Activated T-helper 2 cell treated with anti-CD3 and anti-CD28 coated beads, Interferon-gamma antibody, Interleukin-2, Interleukin-4, amounts not matched to agents 10 μg/mL and 5 μg/mL and 100 μg/mL, durations not matched to agents 14 hours and 24 hours and 36 hours (primary cell): ENCODE measurements around the gene CIB1. TPM values are rescaled to one million over a fixed set of nuclear protein-coding genes. Genes with fewer than 3 reads are reported as not detected.

Source experiments
- DNase-seq: peaks from one replicate; pipeline ENCODE4 v3.0.0; 2021; ENCODE audit warnings: low spot score
- H3K27ac Mint-ChIP-seq: one replicate; pipeline ENCODE4 v1.8.0; 2021; ENCODE audit warnings: mixed read lengths
- H3K27me3 Mint-ChIP-seq: one replicate; pipeline ENCODE4 v1.8.0; 2021; ENCODE audit warnings: low read depth, mixed read lengths
- H3K36me3 Mint-ChIP-seq: one replicate; pipeline ENCODE4 v1.8.0; 2021; ENCODE audit warnings: low read depth, mixed read lengths
- H3K4me1 Mint-ChIP-seq: one replicate; pipeline ENCODE4 v1.8.0; 2021; ENCODE audit warnings: low read depth, mixed read lengths
- H3K4me3 Mint-ChIP-seq: one replicate; pipeline ENCODE4 v1.8.0; 2021; ENCODE audit warnings: low read depth, mild to moderate bottlenecking, moderate library complexity, mixed read lengths
- H3K9me3 Mint-ChIP-seq: one replicate; pipeline ENCODE4 v1.8.0; 2021; ENCODE audit warnings: mixed read lengths
- intact Hi-C: fragments of 100-400 bp; cut with micrococcal nuclease; formaldehyde crosslinking; loops from one replicate; pipeline ENCODE4 v1.15.1; 2023
- total RNA-seq: library from RNA; stranded (reverse); gene quantifications from 2 replicates; pipeline ENCODE4 v1.2.3, GENCODE V29; 2022

The CIB1 gene
- total RNA-seq, 1 donor from 2014 or later, result 162 TPM

GRCh38 chr15:90222547-90222946 is 11.2 kb downstream of the CIB1 start:
- Mint-ChIP-seq H3K27ac (no peak overlapping the region), H3K27me3 (no peaks in the 10 kb centered on the region), H3K36me3 (peaks cover 15% of the 10 kb centered on the region), H3K9me3 (no peaks in the 10 kb centered on the region), H3K4me1 (peaks cover 9% of the 10 kb centered on the region), H3K4me3 (no peak overlapping the region)
- DNase-seq, result no peak
- intact Hi-C loops, result no loop called here

- peaks cover 9% of the 10 kb centered on the region for H3K4me1 Mint-ChIP-seq
- DNase-seq, result no peak
- H3K36me3 Mint-ChIP-seq, result peaks cover 15% of the 10 kb centered on the region
- no peak overlapping the region for H3K27ac Mint-ChIP-seq
- intact Hi-C loops, result no loop called here
- H3K4me3 Mint-ChIP-seq, result no peak overlapping the region
- H3K9me3 Mint-ChIP-seq, result no peaks in the 10 kb centered on the region
- H3K27me3 Mint-ChIP-seq, result no peaks in the 10 kb centered on the region
Observed at GRCh38 chr15:90221246-90221900, 12.4 kb downstream of the CIB1 start.

GRCh38 chr15:90219421-90220141 is 14.2 kb downstream of the CIB1 start:
- H3K4me3 Mint-ChIP-seq, result no peak overlapping the region
- H3K27ac Mint-ChIP-seq, result no peak overlapping the region
- H3K9me3 Mint-ChIP-seq, result no peaks in the 10 kb centered on the region
- H3K27me3 Mint-ChIP-seq, result no peaks in the 10 kb centered on the region
- DNase-seq, result no peak
- H3K4me1 Mint-ChIP-seq, result peaks cover 14% of the 10 kb centered on the region
- H3K36me3 Mint-ChIP-seq, result peaks cover 14% of the 10 kb centered on the region
- intact Hi-C loops, result loop anchor here (1.0 kb wide), 1 partner anchor 76 kb away; no protein-coding TSS in a partner anchor

- H3K4me1 Mint-ChIP-seq, result peaks cover 14% of the 10 kb centered on the region
- DNase-seq, result no peak
- H3K4me3 Mint-ChIP-seq, result no peak overlapping the region
- H3K27me3 Mint-ChIP-seq, result no peaks in the 10 kb centered on the region
- peaks cover 17% of the 10 kb centered on the region for H3K36me3 Mint-ChIP-seq
- no peak overlapping the region for H3K27ac Mint-ChIP-seq
- intact Hi-C loops, result no loop called here
- no peaks in the 10 kb centered on the region for H3K9me3 Mint-ChIP-seq
Observed at GRCh38 chr15:90217671-90218394, 15.9 kb downstream of the CIB1 start.

- intact Hi-C loops, result no loop called here
- Mint-ChIP-seq H3K27ac (no peak overlapping the region), H3K4me1 (peaks cover 20% of the 10 kb centered on the region), H3K9me3 (no peaks in the 10 kb centered on the region), H3K27me3 (no peaks in the 10 kb centered on the region), H3K36me3 (peaks cover 16% of the 10 kb centered on the region), H3K4me3 (no peak overlapping the region)
- no peak for DNase-seq
Observed at GRCh38 chr15:90214553-90215196, 19.1 kb downstream of the CIB1 start.

GRCh38 chr15:90213818-90214204 is 19.9 kb downstream of the CIB1 start:
- Mint-ChIP-seq H3K9me3 (no peaks in the 10 kb centered on the region), H3K27ac (no peak overlapping the region), H3K36me3 (peaks cover 18% of the 10 kb centered on the region), H3K27me3 (no peaks in the 10 kb centered on the region), H3K4me1 (peaks cover 21% of the 10 kb centered on the region), H3K4me3 (no peak overlapping the region)
- intact Hi-C loops, result no loop called here
- no peak for DNase-seq

- no peak for DNase-seq
- no peak overlapping the region for H3K4me3 Mint-ChIP-seq
- H3K27me3 Mint-ChIP-seq, result no peaks in the 10 kb centered on the region
- H3K27ac Mint-ChIP-seq, result no peak overlapping the region
- peaks cover 17% of the 10 kb centered on the region for H3K36me3 Mint-ChIP-seq
- intact Hi-C loops, result no loop called here
- peaks cover 19% of the 10 kb centered on the region for H3K4me1 Mint-ChIP-seq
- H3K9me3 Mint-ChIP-seq, result no peaks in the 10 kb centered on the region
Observed at GRCh38 chr15:90213122-90213817, 20.5 kb downstream of the CIB1 start.

GRCh38 chr15:90212221-90213098 is 21.3 kb downstream of the CIB1 start:
- no peaks in the 10 kb centered on the region for H3K27me3 Mint-ChIP-seq
- no peak overlapping the region for H3K27ac Mint-ChIP-seq

GRCh38 chr15:90211440-90212143 is 22.1 kb downstream of the CIB1 start:
- intact Hi-C loops, result no loop called here
- H3K36me3 Mint-ChIP-seq, result peaks cover 17% of the 10 kb centered on the region
- no peaks in the 10 kb centered on the region for H3K9me3 Mint-ChIP-seq
- H3K27ac Mint-ChIP-seq, result no peak overlapping the region
- no peak for DNase-seq
- no peaks in the 10 kb centered on the region for H3K27me3 Mint-ChIP-seq
- peaks cover 22% of the 10 kb centered on the region for H3K4me1 Mint-ChIP-seq
- no peak overlapping the region for H3K4me3 Mint-ChIP-seq

More at GRCh38 chr15:90212221-90213098, 21.3 kb downstream of the CIB1 start:
- Mint-ChIP-seq H3K4me1 (peaks cover 19% of the 10 kb centered on the region), H3K9me3 (no peaks in the 10 kb centered on the region), H3K4me3 (no peak overlapping the region), H3K36me3 (peaks cover 17% of the 10 kb centered on the region)
- intact Hi-C loops, result no loop called here
- DNase-seq, result no peak

GRCh38 chr15:90211009-90211408 is 22.7 kb downstream of the CIB1 start:
- Mint-ChIP-seq H3K9me3 (no peaks in the 10 kb centered on the region), H3K4me1 (peaks cover 21% of the 10 kb centered on the region), H3K36me3 (peaks cover 17% of the 10 kb centered on the region), H3K4me3 (no peak overlapping the region), H3K27ac (no peak overlapping the region), H3K27me3 (no peaks in the 10 kb centered on the region)
- no peak for DNase-seq
- intact Hi-C loops, result no loop called here

- Mint-ChIP-seq H3K4me1 (peaks cover 21% of the 10 kb centered on the region), H3K4me3 (no peak overlapping the region), H3K9me3 (no peaks in the 10 kb centered on the region), H3K27me3 (no peaks in the 10 kb centered on the region), H3K27ac (no peak overlapping the region), H3K36me3 (peaks cover 20% of the 10 kb centered on the region)
- DNase-seq, result no peak
- intact Hi-C loops, result no loop called here
Observed at GRCh38 chr15:90210593-90210992, 23.1 kb downstream of the CIB1 start.
